SH-SY5Y (cell line): Measurements from ENCODE around the gene CYSLTR2.

Experiments used
- GATA2 ChIP-seq: IDR thresholded peaks from 2 replicates; pipeline ENCODE4 v1.6.1; 2011; ENCODE audit warnings: mild to moderate bottlenecking, low read depth, low read length
- GATA3 ChIP-seq: IDR thresholded peaks from 2 replicates; pipeline ENCODE4 v1.6.1; 2011; ENCODE audit warnings: low read depth, mild to moderate bottlenecking, low read length, moderate library complexity

DNA sequence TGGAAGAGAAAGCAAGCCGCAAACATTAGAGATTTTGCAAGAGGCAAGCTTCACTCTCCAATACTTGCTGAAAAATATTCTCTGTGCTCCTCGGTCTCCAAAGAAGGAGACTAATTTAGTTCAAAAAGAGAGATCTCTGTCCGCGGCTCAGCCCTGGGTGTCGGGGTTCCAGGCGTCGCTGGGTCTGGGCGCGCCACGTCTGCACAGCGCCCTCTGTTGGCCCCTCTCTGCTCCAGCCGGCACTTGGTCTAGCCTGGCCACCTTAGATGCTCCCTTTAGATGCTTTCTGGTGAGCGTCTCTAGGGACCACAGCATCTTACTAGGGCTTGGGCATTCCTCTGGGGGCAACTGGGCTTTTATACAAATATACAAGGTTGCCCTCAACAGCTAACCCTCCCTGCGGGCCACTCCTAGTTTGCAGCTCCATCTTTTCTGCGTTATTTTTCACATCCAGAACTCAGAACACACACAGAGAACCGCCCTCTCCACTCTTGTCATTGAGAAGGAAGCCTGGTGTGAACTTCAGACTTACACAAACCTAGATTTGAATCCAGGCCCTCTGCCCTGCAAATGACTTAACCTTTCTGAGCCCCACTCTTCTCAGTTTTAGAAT, 78.3 kb downstream of the CYSLTR2 start:
- no peak for TF ChIP-seq GATA2
- TF ChIP-seq GATA3 = no peak
